SW 1271 (cell line): ENCODE data around the gene AQP1.

Experiments
- DNase-seq, 2 experiments: peaks; one replicate each; lab custom pipeline; 2025; lab: John Stamatoyannopoulos, UW

Gene AQP1

DNA sequence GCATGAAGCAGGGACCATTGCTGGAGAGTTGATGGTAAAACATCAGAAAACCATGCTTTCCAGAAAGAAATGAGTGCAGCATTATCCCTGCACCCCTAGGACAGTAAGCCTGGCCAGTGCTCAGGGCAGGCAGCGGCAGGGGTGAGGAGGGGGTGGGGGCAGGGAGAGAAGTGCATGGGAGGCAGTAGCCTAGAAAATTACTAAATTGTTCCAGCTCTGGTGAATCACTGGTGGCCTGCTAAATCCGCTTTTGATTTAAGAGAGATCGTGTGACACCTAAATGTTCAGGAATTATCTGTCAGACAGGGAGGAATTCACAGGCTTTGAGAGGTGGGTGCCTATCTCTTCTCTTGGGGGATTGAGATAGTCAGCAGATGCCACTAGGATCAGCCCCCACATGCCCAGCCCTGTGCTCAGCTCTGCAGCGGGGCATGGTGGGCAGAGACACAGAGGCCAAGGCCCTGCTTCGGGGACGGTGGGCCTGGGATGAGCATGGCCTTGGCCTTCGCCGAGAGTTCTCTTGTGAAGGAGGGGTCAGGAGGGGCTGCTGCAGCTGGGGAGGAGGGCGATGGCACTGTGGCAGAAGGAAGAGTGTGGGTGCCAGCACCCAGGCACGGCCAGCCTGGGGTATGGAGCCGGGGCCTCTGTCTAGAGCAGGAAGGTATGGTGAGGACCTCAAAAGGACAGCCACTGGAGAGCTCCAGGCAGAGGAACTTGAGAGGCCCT lies 5.0 kb upstream of the AQP1 start:
- DNase-seq: no peak

DNA sequence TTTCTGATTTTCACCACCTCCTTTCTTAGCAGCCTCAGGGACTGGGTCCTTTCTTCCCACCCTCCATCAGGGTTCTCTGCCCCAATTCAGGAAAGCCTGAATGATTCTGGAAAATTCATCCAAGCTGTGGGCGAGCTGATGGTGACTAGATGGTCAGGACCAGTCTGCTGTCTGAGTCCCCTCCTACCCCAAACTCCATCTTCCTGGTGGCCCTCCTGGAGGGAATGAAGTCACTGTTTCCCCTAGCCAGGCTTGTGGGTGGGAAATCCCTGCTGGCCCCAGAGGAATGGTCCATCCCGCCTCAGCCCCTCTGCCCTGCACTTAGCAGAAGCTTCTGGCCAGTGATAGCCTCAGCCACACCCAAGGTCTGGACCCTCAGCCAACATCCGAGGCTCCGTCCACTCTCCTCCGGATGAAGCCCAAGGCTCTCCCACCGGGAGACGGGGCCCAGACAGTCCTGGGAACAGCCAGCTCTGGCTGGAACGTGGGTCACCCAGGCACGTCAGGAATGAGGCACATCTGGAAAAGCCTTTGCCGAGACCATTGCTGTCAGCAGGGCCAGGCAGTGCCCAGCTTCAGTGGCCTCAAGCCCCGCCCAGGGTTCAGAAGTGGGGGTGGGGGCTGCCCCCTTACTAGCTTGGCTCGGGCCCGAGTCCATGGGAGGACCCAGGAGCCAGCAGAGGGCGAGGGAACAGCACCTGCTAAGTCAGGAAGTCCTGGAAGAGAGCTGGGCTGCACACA lies 4.0 kb upstream of the AQP1 start:
- no peak for DNase-seq

- DNase-seq: no peak
Measured at GRCh38 chr7:30908681-30909080, 3.0 kb upstream of the AQP1 start.

- no peak for DNase-seq
Measured at GRCh38 chr7:30909431-30909830, 2.2 kb upstream of the AQP1 start.

DNA sequence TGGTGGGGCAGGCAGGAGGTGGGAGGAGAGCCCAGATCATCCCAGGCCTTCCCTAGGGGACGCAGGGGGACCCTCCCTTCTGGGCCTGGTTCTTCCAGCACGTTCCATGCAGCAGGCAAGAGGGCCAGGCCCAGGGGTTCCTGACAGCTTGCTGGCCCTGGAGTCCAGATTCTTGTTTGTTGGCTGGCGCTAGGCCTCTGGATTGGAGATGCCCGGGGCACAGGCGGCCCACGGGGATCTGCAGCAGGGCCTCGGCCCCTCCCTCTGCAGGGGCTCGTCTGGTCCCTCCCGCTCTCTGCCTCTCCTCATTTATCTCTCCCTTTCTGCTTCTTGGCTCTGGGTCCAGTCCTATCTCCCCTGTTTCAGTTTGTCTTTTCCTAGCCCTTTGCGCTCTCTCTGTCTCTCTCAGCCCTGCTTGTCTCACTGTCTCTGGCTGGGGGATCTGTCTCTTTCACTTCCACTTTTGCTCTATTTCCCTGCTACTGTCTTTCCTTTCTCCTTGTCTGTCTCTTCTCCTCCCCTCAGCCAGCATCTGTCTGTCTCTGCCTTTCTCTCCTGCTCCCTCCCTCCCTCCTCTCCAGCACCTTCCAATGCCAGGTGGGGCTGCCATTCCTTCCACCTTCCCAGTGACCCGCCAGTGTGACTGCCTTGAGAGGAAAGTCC lies 1.1 kb upstream of the AQP1 start:
- no peak for DNase-seq

DNA sequence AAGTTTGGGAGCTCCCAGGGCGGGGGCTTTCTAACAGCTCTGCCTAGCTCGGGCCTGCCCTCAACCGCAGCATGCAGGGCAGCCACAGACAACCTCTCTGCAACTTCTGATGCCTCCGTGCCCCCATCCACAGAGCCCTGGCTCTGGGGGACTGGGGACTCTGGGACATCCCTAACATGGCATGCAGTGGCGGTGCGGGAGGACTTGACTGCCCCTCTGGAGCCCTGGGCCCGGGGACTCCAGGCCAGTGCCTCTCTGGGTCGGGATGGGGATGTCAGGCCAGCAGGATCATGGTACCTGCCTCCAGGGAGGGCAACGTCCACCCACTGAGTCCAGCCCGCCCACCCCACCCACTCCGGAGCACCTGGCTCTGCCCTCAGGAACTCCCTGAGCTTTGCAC lies 520 bp upstream of the AQP1 start:
- DNase-seq: no peak

DNA sequence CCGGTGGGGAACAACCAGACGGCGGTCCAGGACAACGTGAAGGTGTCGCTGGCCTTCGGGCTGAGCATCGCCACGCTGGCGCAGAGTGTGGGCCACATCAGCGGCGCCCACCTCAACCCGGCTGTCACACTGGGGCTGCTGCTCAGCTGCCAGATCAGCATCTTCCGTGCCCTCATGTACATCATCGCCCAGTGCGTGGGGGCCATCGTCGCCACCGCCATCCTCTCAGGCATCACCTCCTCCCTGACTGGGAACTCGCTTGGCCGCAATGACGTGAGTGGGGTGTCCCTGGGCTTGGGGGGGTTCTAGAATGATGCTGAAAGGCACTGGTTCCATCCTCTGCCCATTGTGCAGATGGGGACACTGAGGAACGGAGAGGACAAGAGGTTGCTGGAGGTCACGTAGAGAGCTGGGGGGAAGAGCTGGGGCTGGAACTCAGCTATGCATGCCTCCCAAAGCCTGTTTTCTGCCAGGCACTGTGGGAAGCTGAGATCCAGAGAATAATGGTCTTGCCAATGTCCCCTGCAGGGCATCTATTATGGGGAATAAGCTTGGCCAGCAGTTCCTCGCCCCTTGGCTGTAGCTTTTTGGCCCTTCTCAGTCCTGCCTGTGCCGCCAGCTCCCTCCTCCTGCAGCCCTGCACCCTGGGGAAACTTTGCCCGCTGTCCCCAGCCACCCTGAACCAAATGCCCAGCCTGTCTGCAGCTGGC lies 523 bp downstream of the AQP1 start:
- no peak for DNase-seq

DNA sequence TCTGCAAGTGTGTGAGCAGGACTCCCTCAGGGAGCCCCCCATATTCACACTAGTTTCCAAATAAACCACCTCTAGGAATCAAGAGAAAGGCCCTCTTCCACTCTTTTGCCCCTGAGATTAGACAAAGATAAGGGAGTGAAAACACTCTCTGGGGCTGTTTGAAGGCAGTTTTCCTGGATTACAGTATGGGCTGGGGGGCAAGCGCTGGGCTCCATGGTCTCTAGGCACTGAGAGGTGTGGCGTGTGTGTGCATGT lies 1.0 kb downstream of the AQP1 start:
- no peak for DNase-seq

GRCh38 chr7:30912986-30913811 lies 1.5 kb downstream of the AQP1 start:
- DNase-seq: no peak

DNA sequence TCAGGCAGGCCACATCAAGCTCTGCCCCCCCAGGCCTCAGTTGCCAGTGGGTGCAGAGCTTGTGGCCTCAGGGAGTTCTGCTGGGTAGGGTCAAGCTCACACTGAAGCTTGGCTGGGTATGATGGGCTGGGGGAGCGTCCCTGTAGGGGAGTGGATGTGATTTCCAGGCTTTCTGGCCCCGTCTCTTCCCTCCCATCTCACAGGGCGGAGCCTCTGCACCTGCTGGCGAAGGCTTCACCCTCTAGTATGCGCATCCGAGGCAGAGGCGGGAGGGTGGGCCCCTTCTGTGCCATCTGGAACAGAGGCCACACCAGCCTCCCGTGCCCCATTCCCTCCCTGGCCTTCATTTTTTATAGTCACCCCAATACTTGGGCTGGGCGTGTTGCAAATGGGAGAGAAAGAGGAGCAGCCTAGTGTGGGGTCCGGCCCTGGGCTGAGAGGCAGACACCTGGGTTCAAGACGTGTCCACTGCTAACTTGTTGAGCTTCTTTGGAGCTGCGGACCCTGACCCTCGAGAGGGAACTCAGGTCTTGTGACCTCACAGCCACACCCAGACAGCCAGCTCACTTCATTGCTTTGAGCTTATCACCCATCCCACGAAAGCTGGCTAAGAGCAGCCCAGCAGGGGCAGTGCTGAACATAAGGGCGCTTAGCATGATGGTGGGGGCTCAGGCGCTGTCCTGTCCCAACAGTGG lies 2.3 kb downstream of the AQP1 start:
- no peak for DNase-seq

- DNase-seq: peak; percentile 74 to 86
Measured at GRCh38 chr7:30914596-30914995, 2.9 kb downstream of the AQP1 start.

GRCh38 chr7:30915005-30915601 lies 3.5 kb downstream of the AQP1 start:
- no peak for DNase-seq

- no peak for DNase-seq
Measured at GRCh38 chr7:30915751-30916150, 4.1 kb downstream of the AQP1 start.

DNA sequence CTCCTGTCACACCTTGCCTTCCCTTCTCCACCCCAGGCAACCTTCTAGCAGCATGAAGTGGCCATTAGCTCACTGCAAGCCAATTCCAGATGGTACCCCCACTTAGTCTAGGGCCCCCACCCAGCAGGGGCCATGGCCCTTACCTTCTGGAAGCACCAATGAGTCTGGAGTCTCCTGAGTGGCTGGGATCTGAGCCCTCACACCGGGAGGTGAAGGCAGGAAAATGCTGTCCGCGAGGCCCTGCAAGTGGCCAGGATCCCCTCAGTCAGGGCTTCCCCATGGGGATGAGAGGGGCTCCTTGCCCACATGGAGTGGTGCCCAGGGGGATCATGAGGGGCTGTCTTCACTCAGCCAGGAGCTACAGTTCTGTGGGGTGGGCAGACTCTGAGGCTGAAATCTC lies 4.6 kb downstream of the AQP1 start:
- no peak for DNase-seq

GRCh38 chr7:30916767-30917166 lies 5.1 kb downstream of the AQP1 start:
- DNase-seq: no peak

- no peak for DNase-seq
Measured at GRCh38 chr7:30917216-30917893, 5.7 kb downstream of the AQP1 start.

DNA sequence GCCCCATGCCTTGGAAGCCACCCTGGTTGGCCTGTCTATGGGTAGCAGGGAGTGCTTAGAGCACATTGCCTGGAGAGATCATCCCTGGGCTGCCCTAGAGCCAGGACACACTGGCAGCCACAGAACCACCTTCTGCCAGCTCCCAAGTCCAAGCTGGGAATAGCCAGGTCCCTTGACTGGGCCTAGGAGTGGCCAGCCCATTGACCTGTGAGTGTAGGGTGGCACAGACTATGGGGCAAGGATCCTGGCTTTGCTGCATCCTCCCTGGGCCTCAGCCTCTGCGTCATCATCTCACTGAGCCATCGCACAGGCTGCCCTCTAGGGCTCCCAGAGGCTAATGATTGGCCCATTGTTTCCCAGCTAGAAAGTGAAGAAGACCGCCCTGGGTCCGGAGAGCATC lies 7.0 kb downstream of the AQP1 start:
- no peak for DNase-seq

DNA sequence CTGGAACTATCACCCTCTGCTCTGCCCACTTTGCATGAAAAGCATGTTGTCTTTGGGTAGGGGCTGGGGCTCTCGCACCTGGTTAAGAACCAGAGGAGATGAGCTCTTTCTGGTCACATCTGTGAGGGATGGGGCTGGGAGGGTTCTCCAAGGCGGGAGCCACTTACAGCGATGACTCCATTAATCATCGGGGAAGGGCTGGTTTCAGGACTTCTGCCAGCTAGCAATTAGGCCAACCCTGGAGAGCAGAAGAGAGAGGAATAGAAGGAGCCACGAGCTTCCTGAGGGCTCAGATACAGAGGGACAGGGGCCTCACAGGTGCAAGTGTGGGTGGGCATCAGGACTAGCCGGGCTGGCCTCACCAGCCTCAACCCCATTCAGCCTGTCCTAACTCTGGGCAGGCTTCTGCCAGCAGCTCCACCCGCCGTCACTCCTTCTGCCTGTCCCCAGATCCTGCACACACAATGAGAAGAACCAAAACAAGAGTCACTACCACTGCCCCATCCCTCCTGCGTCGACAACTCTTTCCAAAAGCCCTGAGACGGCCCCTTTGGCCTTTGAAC lies 8.4 kb downstream of the AQP1 start:
- no peak for DNase-seq

- no peak for DNase-seq
Measured at GRCh38 chr7:30920584-30921539, 9.2 kb downstream of the AQP1 start.
